ENCODE results near the gene STXBP6. TPM values are rescaled to one million over a fixed set of nuclear protein-coding genes. Genes with fewer than 3 reads are reported as not detected.
A peak's percentile ranks its signal among the peaks of the same experiment; 100 is the strongest.

Gene STXBP6
- total and polyA plus RNA-seq, 2 of the 13 experiments (the other 11 are each of a cell fraction or from before 2014, with no cell fraction given): 35.3 to 42.8 TPM

GRCh38 chr14:24818058-24818822 is 231.7 kb downstream of the STXBP6 start (continued):
- TF ChIP-seq, protein P1, sequence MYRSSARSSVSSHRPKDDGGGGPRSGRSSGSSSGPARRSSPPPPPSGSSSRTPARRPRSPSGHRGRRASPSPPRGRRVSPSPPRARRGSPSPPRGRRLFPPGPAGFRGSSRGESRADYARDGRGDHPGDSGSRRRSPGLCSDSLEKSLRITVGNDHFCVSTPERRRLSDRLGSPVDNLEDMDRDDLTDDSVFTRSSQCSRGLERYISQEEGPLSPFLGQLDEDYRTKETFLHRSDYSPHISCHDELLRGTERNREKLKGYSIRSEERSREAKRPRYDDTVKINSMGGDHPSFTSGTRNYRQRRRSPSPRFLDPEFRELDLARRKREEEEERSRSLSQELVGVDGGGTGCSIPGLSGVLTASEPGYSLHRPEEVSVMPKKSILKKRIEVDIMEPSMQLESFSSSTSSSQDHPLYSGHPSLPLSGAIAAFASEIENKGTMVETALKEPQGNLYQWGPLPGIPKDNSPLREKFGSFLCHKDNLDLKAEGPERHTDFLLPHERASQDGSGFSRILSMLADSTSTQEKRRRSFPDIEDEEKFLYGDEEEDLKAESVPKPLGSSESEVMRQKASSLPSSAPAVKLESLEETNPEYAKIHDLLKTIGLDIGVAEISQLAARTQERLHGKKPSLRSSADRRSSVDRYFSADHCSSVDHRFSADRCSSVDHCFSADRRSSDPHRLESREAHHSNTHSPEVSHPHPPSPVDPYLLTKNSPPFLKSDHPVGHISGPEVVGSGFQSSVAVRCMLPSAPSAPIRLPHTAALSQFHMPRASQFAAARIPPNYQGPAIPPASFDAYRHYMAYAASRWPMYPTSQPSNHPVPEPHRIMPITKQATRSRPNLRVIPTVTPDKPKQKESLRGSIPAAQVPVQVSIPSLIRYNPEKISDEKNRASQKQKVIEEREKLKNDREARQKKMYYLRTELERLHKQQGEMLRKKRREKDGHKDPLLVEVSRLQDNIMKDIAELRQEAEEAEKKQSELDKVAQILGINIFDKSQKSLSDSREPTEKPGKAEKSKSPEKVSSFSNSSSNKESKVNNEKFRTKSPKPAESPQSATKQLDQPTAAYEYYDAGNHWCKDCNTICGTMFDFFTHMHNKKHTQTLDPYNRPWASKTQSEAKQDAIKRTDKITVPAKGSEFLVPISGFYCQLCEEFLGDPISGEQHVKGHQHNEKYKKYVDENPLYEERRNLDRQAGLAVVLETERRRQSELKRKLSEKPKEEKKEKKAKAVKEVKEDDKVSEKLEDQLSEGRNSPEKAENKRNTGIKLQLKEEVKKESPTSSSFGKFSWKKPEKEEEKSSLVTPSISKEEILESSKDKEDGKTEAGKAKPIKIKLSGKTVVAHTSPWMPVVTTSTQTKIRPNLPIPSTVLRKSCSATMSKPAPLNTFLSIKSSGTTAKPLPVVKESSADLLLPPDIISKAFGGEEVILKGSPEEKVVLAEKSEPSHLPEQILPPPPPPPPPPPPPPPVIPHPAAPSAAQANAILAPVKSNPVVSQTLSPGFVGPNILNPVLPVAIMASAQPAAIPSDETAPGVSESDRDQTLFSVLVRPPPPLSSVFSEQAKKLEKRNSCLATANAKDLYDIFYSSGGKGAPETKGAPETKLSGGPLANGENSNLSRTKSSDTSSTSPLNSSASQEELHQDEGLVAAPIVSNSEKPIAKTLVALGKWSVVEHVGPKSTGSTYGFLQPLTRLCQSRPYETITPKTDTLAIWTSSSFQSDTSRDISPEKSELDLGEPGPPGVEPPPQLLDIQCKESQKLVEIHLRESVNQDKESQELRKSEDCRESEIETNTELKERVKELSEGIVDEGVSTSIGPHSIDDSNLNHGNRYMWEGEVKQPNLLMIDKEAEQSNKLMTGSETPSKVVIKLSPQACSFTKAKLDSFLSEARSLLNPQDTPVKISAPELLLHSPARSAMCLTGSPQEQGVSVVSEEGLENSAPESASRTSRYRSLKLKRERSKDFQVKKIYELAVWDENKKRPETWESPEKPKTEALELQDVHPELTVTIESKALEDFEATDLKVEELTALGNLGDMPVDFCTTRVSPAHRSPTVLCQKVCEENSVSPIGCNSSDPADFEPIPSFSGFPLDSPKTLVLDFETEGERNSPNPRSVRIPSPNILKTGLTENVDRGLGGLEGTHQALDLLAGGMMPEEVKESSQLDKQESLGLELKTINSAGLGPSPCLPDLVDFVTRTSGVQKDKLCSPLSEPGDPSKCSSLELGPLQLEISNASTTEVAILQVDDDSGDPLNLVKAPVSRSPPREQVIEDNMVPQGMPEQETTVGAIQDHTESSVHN (CRISPR knock-in tag; IDR thresholded peaks at IDR 0.05): no peak; the same call in none of the 2 replicates
- no peak for TF ChIP-seq ZNF260 (CRISPR knock-in tag; IDR thresholded peaks at IDR 0.05; ENCODE audit: borderline replicate concordance, low read depth)
- TF ChIP-seq ZIK1 (CRISPR knock-in tag; IDR thresholded peaks at IDR 0.05; ENCODE audit: borderline replicate concordance, low read depth): peak; percentile 51; the same call in 1 of the 2 replicates
- peak; percentile 92 for TF ChIP-seq SOX5 (CRISPR knock-in tag; IDR thresholded peaks at IDR 0.05; ENCODE audit: borderline replicate concordance)
- peak; percentile 84; the same call in 1 of the 2 replicates for TF ChIP-seq ZNF251 (CRISPR knock-in tag; IDR thresholded peaks at IDR 0.05)
- peak; percentile 38; the same call in 1 of the 2 replicates for TF ChIP-seq ZBTB21 (CRISPR knock-in tag; IDR thresholded peaks at IDR 0.05)
- peak; percentile 82 for TF ChIP-seq TAF1 (CRISPR knock-in tag; IDR thresholded peaks at IDR 0.05)
- TF ChIP-seq HOXA3 (CRISPR knock-in tag; IDR thresholded peaks at IDR 0.05): peak; percentile 77
- peak; percentile 93 for TF ChIP-seq POLR2AphosphoS5 (IDR thresholded peaks at IDR 0.05; ENCODE audit: low read depth, low read length)
- TF ChIP-seq GLI4 (CRISPR knock-in tag; IDR thresholded peaks at IDR 0.05; ENCODE audit: borderline replicate concordance): peak; percentile 79; the same call in 1 of the 2 replicates
- TF ChIP-seq NCOA1 (CRISPR knock-in tag; IDR thresholded peaks at IDR 0.05): no peak
- TF ChIP-seq KLF16 (CRISPR knock-in tag; IDR thresholded peaks at IDR 0.05): peak in 1 of 2 experiments; percentile 59; a peak in 3 of 4 replicates
- TF ChIP-seq, protein P2, sequence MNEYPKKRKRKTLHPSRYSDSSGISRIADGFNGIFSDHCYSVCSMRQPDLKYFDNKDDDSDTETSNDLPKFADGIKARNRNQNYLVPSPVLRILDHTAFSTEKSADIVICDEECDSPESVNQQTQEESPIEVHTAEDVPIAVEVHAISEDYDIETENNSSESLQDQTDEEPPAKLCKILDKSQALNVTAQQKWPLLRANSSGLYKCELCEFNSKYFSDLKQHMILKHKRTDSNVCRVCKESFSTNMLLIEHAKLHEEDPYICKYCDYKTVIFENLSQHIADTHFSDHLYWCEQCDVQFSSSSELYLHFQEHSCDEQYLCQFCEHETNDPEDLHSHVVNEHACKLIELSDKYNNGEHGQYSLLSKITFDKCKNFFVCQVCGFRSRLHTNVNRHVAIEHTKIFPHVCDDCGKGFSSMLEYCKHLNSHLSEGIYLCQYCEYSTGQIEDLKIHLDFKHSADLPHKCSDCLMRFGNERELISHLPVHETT (CRISPR knock-in tag; conservative IDR thresholded peaks at IDR 0.05): peak; percentile 68; the same call in 1 of the 2 replicates
- TF ChIP-seq CAMTA2 (CRISPR knock-in tag; IDR thresholded peaks at IDR 0.05; ENCODE audit: borderline replicate concordance): no peak; the same call in 1 of the 2 replicates
- no peak for TF ChIP-seq SP1 (IDR thresholded peaks at IDR 0.05)
- TF ChIP-seq SP1 (CRISPR knock-in tag; IDR thresholded peaks at IDR 0.05): no peak
- peak; percentile 83 for TF ChIP-seq ZNF256 (CRISPR knock-in tag; conservative IDR thresholded peaks at IDR 0.05)
- peak; percentile 49; the same call in 1 of the 2 replicates for TF ChIP-seq ZNF777 (CRISPR knock-in tag; IDR thresholded peaks at IDR 0.05)
- peak; percentile 91; the same call in 1 of the 2 replicates for TF ChIP-seq ZFP36L1 (CRISPR knock-in tag; IDR thresholded peaks at IDR 0.05)
- TF ChIP-seq, protein P3, sequence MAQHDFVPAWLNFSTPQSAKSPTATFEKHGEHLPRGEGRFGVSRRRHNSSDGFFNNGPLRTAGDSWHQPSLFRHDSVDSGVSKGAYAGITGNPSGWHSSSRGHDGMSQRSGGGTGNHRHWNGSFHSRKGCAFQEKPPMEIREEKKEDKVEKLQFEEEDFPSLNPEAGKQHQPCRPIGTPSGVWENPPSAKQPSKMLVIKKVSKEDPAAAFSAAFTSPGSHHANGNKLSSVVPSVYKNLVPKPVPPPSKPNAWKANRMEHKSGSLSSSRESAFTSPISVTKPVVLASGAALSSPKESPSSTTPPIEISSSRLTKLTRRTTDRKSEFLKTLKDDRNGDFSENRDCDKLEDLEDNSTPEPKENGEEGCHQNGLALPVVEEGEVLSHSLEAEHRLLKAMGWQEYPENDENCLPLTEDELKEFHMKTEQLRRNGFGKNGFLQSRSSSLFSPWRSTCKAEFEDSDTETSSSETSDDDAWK (CRISPR knock-in tag; IDR thresholded peaks at IDR 0.05): no peak

All from HepG2 (cell line).